Stimulated activated CD4-positive, alpha-beta T cell treated with anti-CD3 and anti-CD28 coated beads, TNF-alpha, amount 100 ng/mL, for 4 hours (primary cell): ENCODE results near the gene ALCAM.

Experiments
- DNase-seq, 3 experiments: peaks; one replicate each; pipeline ENCODE4 v3.0.0-alpha.2; 2020; ENCODE audit warnings: low read depth in 3 of 3

Gene ALCAM

DNA sequence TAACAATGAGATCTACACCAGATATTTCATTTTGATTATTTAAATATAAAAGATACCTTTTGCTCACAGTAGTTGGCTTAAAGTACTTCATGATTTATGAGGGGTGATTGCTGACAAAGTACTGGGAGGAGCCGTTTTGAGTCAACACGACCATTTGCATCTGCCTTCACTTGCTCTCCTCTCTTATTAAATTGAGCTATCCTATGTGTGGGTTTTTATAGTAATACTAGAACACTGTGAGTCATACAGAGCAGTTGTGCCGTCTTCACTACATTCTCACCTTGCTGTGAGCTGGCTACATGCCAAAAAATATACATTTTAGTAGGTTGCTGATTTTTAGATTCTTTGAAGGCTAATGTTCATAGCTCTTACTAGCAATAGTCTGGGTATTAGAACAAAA is 161.2 kb downstream of the ALCAM start:
- no peak for DNase-seq

DNA sequence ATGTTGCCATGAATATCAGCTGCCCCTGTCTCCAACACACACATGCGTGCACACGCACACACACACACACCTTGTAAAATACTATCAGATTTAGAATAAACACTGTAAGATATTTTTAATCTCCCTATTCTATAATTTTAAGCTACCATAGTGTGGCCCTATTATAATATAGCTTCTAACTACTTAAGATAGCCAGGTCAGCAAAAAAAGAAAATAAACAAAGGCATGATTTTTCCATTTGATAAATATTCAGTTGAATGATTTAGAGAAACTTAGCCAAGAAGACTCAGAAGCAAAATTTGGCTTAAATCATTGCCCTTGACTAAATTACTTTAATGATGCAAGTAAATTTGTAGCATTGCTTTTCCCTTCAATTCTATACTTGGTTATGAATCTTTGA is 162.2 kb downstream of the ALCAM start:
- no peak for DNase-seq

DNA sequence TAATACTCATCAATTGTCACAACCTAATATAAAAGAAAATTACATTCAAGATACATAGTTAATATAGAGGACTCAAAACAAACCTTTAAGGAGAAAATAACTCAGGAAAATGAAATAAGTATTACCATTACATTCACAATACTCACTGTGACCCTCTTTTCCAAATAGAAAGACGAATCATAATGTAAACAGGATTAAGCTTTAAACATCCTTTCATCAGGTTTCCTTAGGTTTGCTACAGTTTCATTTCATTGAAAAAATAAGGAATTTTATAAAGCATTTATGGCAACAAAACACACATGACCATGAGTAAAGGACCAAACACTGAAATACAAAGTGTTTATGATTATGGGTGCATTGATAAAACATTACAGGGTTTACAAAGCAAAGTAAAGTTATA is 162.7 kb downstream of the ALCAM start:
- DNase-seq: no peak

DNA sequence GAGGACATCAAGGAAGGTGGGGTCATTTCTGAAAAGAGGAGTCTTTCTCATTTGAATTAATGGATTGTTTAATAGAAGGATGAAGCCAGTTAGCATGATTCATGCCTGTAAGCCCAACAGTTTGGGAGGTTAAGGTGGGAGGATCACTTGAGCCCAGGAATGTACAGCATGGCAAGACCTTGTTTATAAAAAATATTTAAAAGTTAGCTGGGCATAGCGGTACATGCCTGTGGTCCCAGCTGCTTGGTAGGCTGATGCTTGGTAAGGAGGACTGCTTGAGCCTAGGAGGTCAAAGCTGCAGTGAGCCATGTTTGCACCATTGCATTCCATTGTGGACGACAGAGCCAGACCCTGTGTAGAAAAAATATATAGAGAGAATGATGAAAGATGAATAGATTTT is 165.5 kb downstream of the ALCAM start:
- no peak for DNase-seq

DNA sequence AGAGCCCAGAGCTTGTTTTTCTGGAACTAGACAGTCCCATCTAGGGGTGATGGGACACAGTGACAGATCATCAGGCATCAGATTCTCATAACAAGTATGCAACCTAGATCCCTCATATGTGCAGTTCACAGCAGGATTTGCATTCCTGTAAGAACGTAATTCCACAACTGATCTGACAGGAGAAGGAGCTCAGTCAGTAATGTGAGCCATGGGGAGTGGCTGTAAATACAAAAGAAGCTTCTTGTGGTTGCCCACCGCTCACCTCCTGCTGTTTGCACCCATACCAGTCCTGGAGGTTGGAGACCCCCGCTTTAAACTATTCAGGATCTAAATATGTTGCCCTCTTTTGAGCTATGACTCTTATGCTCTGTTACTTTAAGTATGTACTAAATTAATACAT is 167.3 kb downstream of the ALCAM start:
- no peak for DNase-seq

DNA sequence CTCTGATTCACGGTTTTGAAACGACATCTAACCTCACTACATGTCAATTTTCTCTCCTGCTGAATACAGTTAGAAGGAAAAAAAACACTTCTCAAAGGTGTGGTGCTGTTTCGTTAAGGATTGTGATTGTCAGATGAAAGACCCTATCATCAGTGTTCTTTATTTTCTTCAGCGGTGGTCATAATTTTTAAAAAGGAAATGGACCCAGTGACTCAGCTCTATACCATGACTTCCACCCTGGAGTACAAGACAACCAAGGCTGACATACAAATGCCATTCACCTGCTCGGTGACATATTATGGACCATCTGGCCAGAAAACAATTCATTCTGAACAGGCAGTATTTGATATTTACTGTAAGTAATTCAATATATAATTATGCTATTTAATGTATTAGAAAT is 167.8 kb downstream of the ALCAM start:
- no peak for DNase-seq

DNA sequence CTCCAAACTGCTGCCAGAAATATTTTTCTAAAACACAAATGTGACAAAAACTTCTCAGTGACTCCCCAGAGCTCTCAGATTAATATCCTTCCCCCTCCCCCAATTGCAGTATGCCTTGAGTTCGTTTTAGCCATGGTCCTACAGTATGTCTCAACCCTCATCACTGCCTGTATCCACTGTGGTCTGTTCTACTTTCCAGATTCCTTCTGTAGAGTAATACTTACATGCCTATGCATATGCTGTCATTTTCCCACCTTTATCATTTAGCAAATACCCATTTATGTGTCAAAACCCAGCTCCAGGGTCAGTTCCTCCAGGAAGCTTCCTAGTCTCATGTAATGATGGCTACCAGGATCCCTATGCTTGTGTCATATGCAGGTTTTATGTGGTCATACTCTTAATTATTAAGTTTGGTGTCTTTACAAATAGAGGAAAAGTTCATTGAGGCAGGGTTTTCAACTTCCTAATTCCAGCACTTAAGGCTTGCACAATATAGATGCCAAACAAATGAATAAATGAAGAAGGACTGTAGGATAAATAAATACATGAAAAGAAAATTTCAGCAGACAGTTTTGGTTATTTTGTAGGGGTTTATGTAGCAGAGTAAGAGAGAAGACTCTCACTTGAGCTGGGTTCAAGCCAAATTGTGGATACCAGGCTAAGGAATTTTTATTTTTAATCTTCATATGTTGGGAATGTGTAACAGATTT is 170.8 kb downstream of the ALCAM start:
- DNase-seq: no peak

DNA sequence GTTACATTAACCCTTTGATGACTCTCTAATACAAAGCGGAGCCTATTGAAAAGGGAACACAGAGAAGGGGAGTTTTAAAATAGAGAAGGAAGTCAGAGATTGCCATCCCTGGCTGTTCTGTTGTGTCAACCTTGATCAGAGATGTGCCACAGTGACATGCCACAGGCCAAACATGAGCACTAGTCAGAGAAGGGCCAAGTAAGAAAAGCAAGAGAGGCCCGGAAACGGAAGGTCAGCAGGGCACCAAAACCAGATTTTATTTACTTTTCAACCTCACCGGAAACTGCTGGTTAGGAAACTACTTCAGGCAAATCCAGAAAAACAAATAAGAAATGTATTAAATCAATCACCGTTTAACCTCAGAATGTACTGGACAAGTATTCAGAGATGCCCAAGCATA is 171.8 kb downstream of the ALCAM start:
- no peak for DNase-seq

DNA sequence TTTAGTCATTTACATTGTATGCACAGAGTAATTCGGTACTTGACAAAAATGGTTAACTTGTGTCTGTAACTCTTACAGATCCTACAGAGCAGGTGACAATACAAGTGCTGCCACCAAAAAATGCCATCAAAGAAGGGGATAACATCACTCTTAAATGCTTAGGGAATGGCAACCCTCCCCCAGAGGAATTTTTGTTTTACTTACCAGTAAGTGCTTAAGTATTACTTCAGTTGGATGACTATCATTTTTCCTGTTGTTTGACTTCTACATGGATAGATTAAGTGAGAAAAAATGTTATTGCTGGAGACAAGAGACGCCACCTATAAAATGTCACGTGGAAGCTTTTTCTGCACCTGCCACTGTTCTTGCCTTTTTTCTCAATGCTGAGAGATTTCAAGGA is 173.2 kb downstream of the ALCAM start:
- no peak for DNase-seq

DNA sequence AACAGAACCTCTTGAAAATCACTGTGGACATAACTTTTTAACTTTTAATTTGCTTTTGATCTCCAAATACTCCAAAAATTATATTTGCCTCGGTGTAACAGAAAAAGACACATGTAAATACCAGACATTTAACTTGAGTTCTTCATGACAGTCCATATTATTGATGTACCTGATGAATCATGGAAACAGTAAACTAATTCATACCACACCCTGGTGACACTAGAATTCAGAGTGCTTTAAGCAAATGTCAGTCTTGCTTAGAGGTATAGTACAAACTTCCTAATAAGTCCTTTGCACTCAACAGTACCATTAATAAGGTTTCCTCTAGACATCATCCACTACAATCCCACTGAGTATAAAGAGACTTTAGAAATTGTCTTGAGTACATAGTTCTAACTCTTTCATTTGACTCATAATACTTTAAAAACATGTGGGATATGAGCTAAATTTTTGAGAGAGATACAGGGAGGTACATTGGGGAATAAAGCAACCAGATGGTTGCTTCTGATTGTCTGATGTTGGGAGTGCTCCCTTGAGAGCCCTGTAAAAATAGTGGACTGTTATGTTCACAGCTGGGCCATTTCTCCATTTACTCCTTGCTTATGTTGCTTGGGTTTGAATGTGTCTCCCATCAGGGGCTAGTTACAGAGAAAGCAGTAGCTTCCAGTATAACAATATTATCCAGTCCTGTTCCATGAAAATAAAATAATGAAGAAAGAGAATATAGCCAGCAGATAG is 175.7 kb downstream of the ALCAM start:
- DNase-seq: no peak

DNA sequence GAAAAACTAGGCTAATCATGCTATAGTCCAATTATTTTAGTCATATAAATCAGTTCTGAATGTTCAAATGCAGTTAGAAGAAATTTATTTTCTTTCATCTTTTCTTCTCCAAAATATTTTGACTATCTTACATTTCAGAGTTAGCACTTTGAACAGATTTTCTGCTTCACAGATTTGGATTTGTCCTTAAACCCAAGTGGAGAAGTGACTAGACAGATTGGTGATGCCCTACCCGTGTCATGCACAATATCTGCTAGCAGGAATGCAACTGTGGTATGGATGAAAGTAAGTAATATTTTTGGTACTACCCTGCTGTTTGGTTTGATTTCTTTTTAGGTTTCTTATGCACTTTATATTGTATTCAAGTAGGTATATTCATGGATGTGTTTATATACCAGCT is 178.3 kb downstream of the ALCAM start:
- no peak for DNase-seq

DNA sequence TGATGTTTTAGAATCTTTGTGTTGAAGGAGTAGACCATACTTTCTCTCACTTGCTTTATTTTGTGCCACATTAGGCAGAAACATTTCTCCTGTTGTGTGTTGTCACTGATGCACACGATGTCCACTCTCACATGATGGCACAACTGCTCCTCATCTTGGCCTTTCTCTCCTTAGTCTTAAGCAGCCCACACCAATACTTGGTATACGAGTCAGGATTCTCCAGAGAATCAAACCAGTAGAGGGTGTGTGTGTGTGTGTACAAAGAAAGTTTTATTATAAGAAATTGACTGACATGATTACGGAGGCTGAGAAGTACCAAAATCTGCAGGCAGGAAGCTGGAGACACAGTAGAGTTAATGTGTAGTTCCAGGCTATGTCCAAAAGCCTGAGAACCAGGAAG is 187.1 kb downstream of the ALCAM start:
- DNase-seq: no peak

DNA sequence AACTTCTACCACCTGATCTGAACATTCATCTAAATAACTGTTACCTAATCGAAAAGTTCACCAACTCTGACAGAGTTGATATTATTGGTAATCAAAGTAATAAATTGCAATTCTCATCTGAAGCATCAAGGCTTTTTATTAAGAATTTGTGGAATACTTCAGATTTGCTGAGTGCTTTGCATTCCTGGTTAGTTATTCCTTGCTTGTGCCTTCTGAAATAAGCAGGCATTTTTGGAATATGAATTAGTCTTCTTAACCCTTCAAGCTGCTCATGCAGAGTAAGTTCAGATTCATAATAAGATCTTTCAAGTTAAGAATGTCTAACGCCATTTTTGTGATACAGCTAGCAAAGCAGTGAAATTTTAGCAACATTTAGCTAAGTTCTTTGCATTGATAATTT is 188.5 kb downstream of the ALCAM start:
- no peak for DNase-seq

DNA sequence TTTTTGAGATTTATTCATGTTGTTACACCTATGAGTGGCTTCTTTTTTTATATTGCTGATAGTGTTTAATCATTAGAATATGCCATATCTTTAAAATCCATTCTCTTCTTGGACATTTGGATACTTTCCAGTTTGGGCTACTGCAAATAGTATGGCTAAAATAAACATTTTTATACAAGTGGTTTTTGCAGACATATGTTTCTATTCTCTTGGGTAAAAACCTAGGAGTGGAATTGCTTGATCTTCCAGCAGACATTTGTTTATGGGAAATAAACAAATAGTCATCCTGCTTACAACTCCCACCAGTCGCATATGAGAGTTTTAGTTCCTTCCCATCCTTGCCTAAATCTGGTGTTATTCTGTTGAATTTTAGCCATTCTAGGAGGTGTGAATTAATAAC is 193.1 kb downstream of the ALCAM start:
- DNase-seq: no peak

DNA sequence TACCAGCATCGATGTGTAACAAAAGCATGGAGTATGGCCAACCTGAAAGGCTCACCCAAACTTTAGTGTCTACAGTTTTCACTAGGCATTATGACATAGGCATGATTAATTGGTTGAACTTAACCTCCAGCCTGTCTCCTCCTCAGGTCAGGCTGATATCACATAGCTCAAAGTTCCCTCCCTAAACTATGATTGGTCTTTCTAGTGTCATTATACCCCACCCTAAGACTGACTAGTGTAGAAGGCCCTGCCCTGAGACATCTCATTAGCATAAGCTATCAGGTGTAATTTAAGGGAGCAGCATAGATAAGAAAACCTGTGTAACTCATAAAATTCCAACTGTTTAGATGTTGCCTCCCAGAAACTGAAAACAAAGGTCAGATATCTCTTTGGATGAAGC is 195.2 kb downstream of the ALCAM start:
- no peak for DNase-seq

DNA sequence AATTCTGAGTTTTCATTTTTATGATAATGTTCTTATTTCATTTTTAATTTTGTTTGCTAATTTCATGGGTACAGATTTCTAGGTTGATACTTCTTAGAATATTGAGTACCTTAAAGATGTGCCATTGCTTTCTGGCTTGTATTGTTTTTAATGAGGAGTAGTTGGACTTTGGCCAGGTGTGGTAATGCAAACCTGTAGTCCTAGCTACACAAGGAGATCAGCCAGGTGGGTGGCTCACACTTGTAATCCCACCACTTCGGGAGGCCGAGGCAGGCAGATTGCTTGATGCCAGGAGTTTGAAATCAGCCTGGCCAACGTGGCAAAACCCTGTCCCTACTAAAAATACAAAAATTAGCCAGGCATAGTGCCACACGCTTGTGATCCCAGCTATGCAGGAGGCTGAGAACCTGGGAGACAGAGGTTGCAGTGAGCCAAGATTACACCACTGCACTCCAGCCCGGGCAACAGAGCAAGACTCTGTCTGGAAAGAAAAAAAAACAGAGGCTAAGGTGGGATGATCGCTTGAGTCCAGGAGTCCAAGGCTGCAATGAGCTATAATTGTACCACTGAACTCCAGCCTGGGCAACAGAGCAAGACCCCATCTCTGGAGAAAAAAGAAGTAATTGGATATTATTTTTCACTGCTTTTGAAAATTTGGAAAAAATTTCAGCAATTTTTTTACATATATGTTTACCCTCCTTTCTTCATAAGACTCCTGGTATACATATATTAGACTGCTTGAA is 198.0 kb downstream of the ALCAM start:
- DNase-seq: no peak

DNA sequence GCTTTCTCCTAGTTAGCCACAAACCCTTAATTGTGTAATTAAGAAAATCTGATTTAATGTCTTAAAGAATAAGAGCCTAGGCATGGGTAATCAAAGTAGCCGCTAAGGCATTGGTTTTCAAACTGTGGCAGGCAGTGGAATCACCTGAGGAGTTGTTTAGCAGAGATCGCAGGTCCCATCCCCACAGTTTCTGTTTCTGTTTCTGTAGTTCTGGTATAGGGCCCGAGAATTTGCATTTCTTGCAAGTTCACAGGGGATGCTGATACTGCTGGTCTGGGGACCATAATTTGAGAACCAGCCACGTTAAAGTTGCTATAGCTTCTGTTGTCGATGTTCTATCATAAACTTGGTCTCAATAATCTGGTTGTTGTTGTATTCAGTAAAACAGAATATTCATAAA is 204.3 kb downstream of the ALCAM start:
- no peak for DNase-seq

DNA sequence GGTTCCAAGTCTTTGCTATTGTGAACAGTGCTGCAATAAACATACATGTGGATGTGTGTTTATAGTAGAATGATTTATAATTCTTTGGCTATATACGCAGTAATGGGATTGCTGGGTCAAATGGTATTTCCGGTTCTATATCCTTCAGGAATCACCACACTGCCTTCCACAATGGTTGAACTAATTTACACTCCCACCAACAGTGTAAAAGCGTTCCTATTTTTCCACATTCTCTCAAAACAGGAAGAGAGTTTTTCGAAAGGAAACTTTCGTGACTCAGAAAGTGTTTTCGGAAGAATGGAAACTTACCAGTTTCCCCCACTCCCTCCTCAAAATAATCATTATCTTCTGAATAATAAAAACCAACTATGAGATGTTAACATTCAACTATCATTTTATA is 205.8 kb downstream of the ALCAM start:
- DNase-seq: no peak

DNA sequence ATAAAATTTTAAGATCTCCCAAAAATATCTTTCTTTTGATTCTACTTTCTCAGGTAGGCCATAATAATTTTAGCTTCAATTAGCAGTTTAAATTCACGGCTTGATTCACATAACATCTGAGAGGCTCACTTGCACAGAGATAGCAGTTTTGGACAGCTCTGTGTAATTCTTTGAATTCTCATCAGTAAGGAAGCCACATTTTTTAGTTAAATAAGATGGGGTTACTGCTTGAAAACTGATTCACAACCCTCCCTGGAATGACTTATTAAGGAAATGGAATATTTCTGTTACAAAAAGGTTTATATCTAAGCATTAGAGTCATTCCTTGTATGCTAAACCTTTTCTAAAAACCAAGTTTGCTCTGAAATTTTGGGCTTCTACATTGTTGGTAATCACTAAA is 212.7 kb downstream of the ALCAM start:
- no peak for DNase-seq

DNA sequence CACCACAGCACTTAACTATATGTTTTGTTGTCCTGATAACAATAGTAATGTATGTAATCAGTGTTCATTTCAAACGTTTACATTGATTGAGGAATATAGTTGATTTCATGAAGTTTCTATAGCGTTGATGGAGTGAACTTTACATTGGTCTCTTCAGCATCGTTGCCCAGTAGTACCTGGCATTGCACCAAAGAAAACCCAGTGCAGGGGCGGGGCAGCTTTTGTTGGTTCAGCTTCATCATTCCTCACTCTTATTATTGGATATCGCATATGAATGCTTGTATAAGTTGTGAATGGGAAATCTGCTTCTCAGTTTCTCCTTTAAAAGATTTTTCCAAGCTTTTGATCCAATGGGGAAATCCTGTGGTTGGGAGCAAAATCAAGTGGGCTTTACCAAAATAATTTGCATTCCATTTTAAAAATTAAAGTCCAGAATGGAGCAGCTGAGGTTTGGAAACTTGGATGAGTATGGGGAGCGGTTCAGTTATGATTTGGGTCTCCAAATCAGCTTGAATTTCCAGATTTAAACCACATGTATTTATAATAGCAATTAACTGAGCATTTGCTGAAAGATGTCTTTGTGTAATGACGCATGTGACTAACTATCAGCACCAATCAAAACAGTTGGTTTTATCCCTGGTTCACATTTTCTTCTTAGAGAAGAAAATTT is 213.7 kb downstream of the ALCAM start:
- no peak for DNase-seq

DNA sequence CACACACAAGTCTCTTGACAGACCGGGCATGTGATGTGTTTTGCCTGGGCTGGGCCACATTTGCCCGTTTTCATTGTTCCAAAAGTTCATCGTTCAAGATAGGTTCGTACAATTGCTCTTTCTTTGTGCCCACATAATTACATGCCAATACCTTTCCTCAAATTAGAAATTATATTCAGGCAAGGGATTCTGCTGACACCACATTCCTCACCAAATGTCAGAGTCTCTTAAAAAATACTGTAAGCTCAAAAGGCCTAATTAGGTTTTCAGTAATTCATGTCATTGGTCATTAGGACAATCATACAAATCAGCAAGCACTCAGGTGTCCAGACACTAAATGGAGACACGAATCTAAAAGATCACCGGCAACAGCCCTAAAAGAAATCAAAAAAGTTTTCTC is 215.3 kb downstream of the ALCAM start:
- DNase-seq: no peak

DNA sequence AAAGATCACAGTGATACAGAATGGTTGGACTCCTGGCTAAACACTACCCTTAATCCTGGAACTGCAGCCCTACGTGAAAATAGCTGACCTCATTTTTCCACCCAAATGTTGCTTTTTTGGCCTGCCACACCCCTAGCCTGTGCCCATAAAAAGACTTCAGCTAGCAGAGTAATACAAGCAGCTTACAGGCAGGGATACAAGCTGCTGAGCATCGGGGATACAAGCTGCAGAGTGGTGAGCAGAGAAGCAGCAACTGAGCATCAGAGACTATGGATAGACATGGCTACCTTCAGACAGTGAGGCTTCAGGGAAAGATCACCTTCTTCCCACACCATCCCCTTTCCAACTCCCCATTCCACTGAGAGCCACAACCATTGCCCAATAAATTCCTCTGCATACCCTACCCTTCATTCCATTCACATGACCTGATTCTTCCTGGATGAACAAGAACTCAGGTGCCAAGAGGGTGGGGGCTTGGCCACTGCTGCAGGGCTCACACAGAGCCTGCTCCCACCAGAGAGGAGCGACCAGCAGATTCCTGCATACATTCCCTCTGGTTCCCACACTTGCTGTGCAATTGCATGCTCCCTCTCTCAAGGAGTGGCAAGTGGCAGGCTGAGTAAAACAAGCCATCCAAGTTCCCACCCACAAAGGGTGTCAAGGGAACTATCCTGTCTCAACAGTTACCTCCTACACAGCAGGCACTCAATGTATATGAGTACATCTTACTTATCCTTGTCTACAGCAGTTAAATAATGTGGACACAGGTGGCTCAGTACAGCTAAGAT is 217.5 kb downstream of the ALCAM start:
- no peak for DNase-seq
